Endodermal cell (in vitro differentiated cells): ENCODE data around the gene ZC2HC1B. TPM values are rescaled to one million over a fixed set of nuclear protein-coding genes. Genes with fewer than 3 reads are reported as not detected.
"Not testable (repeated sequence)": the region's sequence is repeated elsewhere in the genome, so short reads cannot be mapped to it uniquely, and the experiment has no call there.

Source experiments
- DNase-seq: peaks from one replicate; pipeline ENCODE4 v3.0.0-alpha.2; 2017
- H3K27ac ChIP-seq: 2 replicates; pipeline ENCODE4 v1.5.1; 2013; ENCODE audit warnings: mild to moderate bottlenecking, low read depth, low read length, moderate library complexity
- H3K27me3 ChIP-seq: 2 replicates; pipeline ENCODE4 v1.6.1; 2013; ENCODE audit warnings: mild to moderate bottlenecking, low read length, moderate library complexity; ENCODE audit not compliant: insufficient read depth, control insufficient read depth, poor library complexity, severe bottlenecking
- H3K36me3 ChIP-seq: 2 replicates; pipeline ENCODE4 v1.7.0; 2013; ENCODE audit warnings: mild to moderate bottlenecking, low read length, moderate library complexity; ENCODE audit not compliant: control insufficient read depth, insufficient read depth
- H3K4me1 ChIP-seq: one replicate; pipeline ENCODE4 v1.7.0; 2013; ENCODE audit warnings: low read length; ENCODE audit not compliant: control insufficient read depth, insufficient read depth
- H3K4me3 ChIP-seq: 2 replicates; pipeline ENCODE4 v1.5.1; 2013; ENCODE audit warnings: mild to moderate bottlenecking, low read length, moderate library complexity
- H3K9ac ChIP-seq: 2 replicates; pipeline ENCODE4 v1.6.1; 2013; ENCODE audit warnings: mild to moderate bottlenecking, low read length, moderate library complexity; ENCODE audit not compliant: poor library complexity, severe bottlenecking; ENCODE audit errors: extremely low read depth
- H3K9me3 ChIP-seq: 2 replicates; pipeline ENCODE4 v1.6.1; 2013; ENCODE audit warnings: mild to moderate bottlenecking, low read length, moderate library complexity; ENCODE audit not compliant: control insufficient read depth
- H3K27ac Mint-ChIP-seq: 2 replicates; pipeline ENCODE4 v1.8.0; 2020; ENCODE audit warnings: mixed read lengths
- H3K27me3 Mint-ChIP-seq: 2 replicates; pipeline ENCODE4 v1.8.0; 2021; ENCODE audit warnings: mild to moderate bottlenecking, mixed read lengths; ENCODE audit not compliant: insufficient read depth
- H3K36me3 Mint-ChIP-seq: 2 replicates; pipeline ENCODE4 v1.8.0; 2020; ENCODE audit warnings: low read depth, mixed read lengths
- H3K4me1 Mint-ChIP-seq: 2 replicates; pipeline ENCODE4 v1.8.0; 2020; ENCODE audit warnings: mixed read lengths
- H3K4me3 Mint-ChIP-seq: 2 replicates; pipeline ENCODE4 v1.8.0; 2020; ENCODE audit warnings: mild to moderate bottlenecking, moderate library complexity, mixed read lengths
- H3K9me3 Mint-ChIP-seq: 2 replicates; pipeline ENCODE4 v1.8.0; 2020; ENCODE audit warnings: mild to moderate bottlenecking, mixed read lengths
- WGBS, 2 experiments: methylation state at CpG; one replicate each; pipeline versions ENCODE4 v1.1.5 to v1.1.7; 2013; ENCODE audit warnings: missing lambda C conversion rate in 2 of 2, mixed read lengths in 1 of 2; ENCODE audit not compliant: insufficient coverage in 1 of 2, insufficient read length in 1 of 2; 5-methylcytosine and 5-hydroxymethylcytosine counted together
- total RNA-seq, 2 donors: library from RNA; stranded (reverse); fragmentation: NEBNext Ultra II Directional in 1 of 2; extraction: Animal tissue kit (Norgen Biotek cat#: 25700) in 1 of 2; gene quantifications; 2 replicates in 1 of 2; 3 replicates in 1 of 2; pipeline ENCODE4 v1.2.1, GENCODE V29; 2021
- TF ChIP-seq, protein P1 (sequence below): fragments of 200-600 bp; sonication (generic); conservative IDR thresholded peaks from 2 replicates; pipeline ENCODE4 v1.5.0; 2021; ENCODE audit warnings: antibody characterized with exemption, mild to moderate bottlenecking

Gene ZC2HC1B
- total RNA-seq, 2 donors from 2014 or later = not detected

DNA sequence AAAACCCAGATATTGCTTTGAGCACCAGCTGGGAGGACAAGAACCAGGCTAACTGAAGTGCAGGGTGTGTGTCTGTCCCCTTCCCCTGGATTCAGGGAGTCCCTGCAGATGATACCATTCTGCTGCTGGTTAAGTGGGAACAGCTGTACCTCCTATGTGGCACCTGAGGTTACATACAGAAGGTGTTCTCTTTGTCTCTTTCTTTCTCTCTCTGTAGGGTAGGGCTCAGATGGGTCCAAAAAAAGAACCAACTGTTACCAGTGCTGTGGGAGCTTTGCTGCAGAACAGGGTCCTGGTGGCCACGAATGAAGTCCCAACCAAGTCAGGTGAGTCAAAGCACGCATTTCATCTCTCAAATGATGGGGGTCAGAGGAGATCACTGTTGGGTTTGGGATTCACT is 38.6 kb downstream of the ZC2HC1B start:
- no peaks in the 10 kb centered on the region for H3K36me3 Mint-ChIP-seq
- Histone ChIP-seq H3K4me1 (peaks cover 12% of the 10 kb centered on the region), H3K36me3 (no peaks in the 10 kb centered on the region), H3K4me3 (no peak overlapping the region), H3K27ac (no peak overlapping the region), H3K27me3 (no peaks in the 10 kb centered on the region), H3K9ac (no peak overlapping the region), H3K9me3 (peaks cover 3% of the 10 kb centered on the region)
- H3K4me3 Mint-ChIP-seq = no peak overlapping the region
- no peaks in the 10 kb centered on the region for H3K9me3 Mint-ChIP-seq
- H3K4me1 Mint-ChIP-seq = peaks cover 12% of the 10 kb centered on the region
- no peak for DNase-seq
- TF ChIP-seq, protein P1, sequence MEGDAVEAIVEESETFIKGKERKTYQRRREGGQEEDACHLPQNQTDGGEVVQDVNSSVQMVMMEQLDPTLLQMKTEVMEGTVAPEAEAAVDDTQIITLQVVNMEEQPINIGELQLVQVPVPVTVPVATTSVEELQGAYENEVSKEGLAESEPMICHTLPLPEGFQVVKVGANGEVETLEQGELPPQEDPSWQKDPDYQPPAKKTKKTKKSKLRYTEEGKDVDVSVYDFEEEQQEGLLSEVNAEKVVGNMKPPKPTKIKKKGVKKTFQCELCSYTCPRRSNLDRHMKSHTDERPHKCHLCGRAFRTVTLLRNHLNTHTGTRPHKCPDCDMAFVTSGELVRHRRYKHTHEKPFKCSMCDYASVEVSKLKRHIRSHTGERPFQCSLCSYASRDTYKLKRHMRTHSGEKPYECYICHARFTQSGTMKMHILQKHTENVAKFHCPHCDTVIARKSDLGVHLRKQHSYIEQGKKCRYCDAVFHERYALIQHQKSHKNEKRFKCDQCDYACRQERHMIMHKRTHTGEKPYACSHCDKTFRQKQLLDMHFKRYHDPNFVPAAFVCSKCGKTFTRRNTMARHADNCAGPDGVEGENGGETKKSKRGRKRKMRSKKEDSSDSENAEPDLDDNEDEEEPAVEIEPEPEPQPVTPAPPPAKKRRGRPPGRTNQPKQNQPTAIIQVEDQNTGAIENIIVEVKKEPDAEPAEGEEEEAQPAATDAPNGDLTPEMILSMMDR = no peak
- no peak overlapping the region for H3K27ac Mint-ChIP-seq
- WGBS, 2 experiments = 81 to 94% methylated on average over 2 of the region's 2 CpGs
- no peaks in the 10 kb centered on the region for H3K27me3 Mint-ChIP-seq

DNA sequence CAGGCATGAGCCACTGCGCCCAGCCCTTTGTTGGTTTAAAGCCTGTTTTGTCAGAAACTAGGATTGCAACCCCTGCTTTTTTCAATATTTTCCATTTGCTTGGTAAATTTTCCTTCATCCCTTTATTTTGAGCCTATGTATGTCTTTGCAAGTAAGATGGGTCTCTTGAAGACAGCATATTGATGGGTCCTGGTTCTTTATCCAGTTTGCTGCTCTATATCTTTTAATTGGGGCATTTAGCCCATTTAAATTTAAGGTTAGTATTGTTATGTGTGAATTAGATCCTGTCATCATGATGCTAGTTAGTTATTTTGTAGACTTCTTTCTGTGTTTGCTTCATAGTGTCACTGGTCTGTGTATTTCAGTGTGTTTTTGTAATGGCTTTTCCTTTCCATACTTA is 46.8 kb downstream of the ZC2HC1B start:
- no peaks in the 10 kb centered on the region for H3K27me3 ChIP-seq
- no peaks in the 10 kb centered on the region for H3K4me1 ChIP-seq
- peaks cover 24% of the 10 kb centered on the region for H3K9me3 ChIP-seq
- no peak overlapping the region for H3K4me3 Mint-ChIP-seq
- H3K36me3 ChIP-seq = no peaks in the 10 kb centered on the region
- H3K27ac ChIP-seq = no peak overlapping the region
- DNase-seq = no peak
- H3K27me3 Mint-ChIP-seq = peaks cover 7% of the 10 kb centered on the region
- H3K4me3 ChIP-seq = no peak overlapping the region
- TF ChIP-seq, protein P1 = no peak
- peaks cover 4% of the 10 kb centered on the region for H3K4me1 Mint-ChIP-seq
- H3K36me3 Mint-ChIP-seq = peaks cover 1% of the 10 kb centered on the region
- WGBS, 2 experiments = 96 to 100% methylated on average over 1 of the region's 1 CpG
- no peak overlapping the region for H3K9ac ChIP-seq
- no peak overlapping the region for H3K27ac Mint-ChIP-seq
- H3K9me3 Mint-ChIP-seq = peaks cover 11% of the 10 kb centered on the region

DNA sequence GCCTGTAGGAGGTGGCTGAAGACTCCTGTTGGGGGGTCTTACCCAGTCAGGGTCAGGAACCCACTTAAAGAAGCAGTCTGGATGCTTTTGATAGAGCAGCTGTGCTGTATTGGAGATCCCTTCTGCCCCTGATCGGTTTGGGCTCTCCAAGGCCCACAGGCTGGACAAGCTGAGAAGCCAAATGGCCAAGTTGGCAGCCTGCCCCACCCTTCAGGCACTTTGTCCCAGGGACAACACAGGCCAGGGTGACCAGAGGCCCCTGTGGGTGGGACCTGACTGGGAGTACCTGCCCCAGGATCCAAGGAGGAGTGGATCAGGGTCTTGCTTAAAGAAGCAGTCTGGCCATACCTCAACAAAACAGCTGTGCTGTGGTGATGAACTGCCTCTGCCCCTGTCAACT is 48.4 kb downstream of the ZC2HC1B start:
- Histone ChIP-seq H3K9me3 (peaks cover 27% of the 10 kb centered on the region), H3K27me3 (no peaks in the 10 kb centered on the region), H3K36me3 (no peaks in the 10 kb centered on the region), H3K4me3 (no peak overlapping the region), H3K27ac (no peak overlapping the region), H3K9ac (no peak overlapping the region), H3K4me1 (no peaks in the 10 kb centered on the region)
- peaks cover 4% of the 10 kb centered on the region for H3K4me1 Mint-ChIP-seq
- WGBS, 2 experiments = 94 to 100% methylated on average over 1 of the region's 1 CpG
- peaks cover 22% of the 10 kb centered on the region for H3K9me3 Mint-ChIP-seq
- peaks cover 7% of the 10 kb centered on the region for H3K27me3 Mint-ChIP-seq
- H3K36me3 Mint-ChIP-seq = peaks cover 1% of the 10 kb centered on the region
- no peak for DNase-seq
- H3K4me3 Mint-ChIP-seq = no peak overlapping the region
- TF ChIP-seq, protein P1 = no peak
- no peak overlapping the region for H3K27ac Mint-ChIP-seq

DNA sequence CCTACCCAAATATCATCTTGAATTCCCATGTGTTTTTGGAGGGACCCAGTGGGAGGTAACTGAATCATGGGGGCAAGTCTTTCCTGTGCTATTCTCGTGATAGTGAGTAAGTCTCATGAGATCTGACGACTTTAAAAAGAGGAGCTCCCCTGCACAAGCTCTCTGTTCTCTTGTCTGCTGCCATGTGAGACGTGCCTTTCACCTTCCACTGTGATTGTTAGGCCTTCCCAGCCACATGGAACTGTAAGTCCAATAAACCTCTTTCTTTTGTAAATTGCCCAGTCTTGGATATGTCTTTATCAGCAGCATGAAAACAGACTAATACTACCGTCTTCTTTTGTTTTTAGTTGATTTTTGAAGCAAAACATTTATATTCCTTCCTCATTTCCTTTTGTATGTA is 52.8 kb downstream of the ZC2HC1B start:
- H3K4me3 ChIP-seq, H3K27me3 Mint-ChIP-seq, H3K9ac ChIP-seq, H3K36me3 ChIP-seq, H3K27me3 ChIP-seq, H3K4me1 ChIP-seq, DNase-seq, H3K27ac ChIP-seq, H3K27ac Mint-ChIP-seq, H3K4me1 Mint-ChIP-seq, H3K36me3 Mint-ChIP-seq, H3K4me3 Mint-ChIP-seq: not testable (repeated sequence)
- H3K9me3 Mint-ChIP-seq = peaks cover 20% of the 10 kb centered on the region
- 93 to 94% methylated on average over 4 of the region's 4 CpGs for WGBS, 2 experiments
- peaks cover 19% of the 10 kb centered on the region for H3K9me3 ChIP-seq
